COLO829 (cell line): Measurements from ENCODE around the gene SFTPA1.
"Not testable (repeated sequence)": the region's sequence is repeated elsewhere in the genome, so short reads cannot be mapped to it uniquely, and the experiment has no call there.

Experiments used
- DNase-seq: peaks from one replicate; pipeline ENCODE4 v3.0.0; 2012; ENCODE audit warnings: low spot score

Gene SFTPA1

GRCh38 chr10:79611193-79611976 is 646 bp downstream of the SFTPA1 start:
- not testable (repeated sequence) for DNase-seq

GRCh38 chr10:79615577-79615976 is 4.8 kb downstream of the SFTPA1 start:
- DNase-seq, result no peak

GRCh38 chr10:79616164-79616563 is 5.4 kb downstream of the SFTPA1 start:
- no peak for DNase-seq

GRCh38 chr10:79623663-79624062 is 12.9 kb downstream of the SFTPA1 start:
- DNase-seq, result not testable (repeated sequence)

GRCh38 chr10:79627075-79627474 is 16.3 kb downstream of the SFTPA1 start:
- DNase-seq, result no peak

- DNase-seq, result no peak
Observed at GRCh38 chr10:79628083-79628482, 17.3 kb downstream of the SFTPA1 start.

GRCh38 chr10:79628988-79629954 is 18.5 kb downstream of the SFTPA1 start:
- no peak for DNase-seq

- no peak for DNase-seq
Observed at GRCh38 chr10:79629955-79630327, 19.2 kb downstream of the SFTPA1 start.

- not testable (repeated sequence) for DNase-seq
Observed at GRCh38 chr10:79636654-79637199, 26.0 kb downstream of the SFTPA1 start.

GRCh38 chr10:79638318-79638717 is 27.6 kb downstream of the SFTPA1 start:
- DNase-seq, result no peak

GRCh38 chr10:79652695-79653094 is 42.0 kb downstream of the SFTPA1 start:
- not testable (repeated sequence) for DNase-seq

- DNase-seq, result not testable (repeated sequence)
Observed at GRCh38 chr10:79663287-79663686, 52.5 kb downstream of the SFTPA1 start.

GRCh38 chr10:79664686-79665085 is 53.9 kb downstream of the SFTPA1 start:
- not testable (repeated sequence) for DNase-seq
